ENCODE measurements around the gene RNF224.
A peak's percentile ranks its signal among the peaks of the same experiment; 100 is the strongest.

Gene RNF224

DNA sequence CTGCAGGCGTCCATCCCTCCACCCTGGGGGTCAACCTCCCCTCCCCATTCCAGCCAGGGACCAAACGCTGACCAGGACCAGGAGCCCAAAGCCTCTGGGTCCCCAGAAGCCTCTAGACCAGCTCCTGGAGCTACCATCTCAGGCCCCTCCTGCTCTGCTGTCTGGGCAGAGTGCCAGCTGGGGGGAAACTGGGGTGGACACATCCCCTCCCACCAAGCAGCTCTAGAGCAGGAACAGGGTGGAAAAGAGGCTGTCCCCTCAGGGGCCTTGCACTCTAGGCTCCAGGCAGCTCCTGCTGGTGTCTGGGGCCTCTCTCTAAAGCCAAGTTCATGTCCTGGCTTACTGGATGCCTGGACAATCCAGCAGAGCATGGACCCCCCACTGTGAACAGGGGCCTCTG, 34.4 kb upstream of the RNF224 start:
- Histone ChIP-seq H3K4me3 (ENCODE audit: extremely low read depth, insufficient read depth, low read length, poor library complexity, severe bottlenecking) (no peak overlapping the region), H3K9me3 (ENCODE audit: control insufficient read depth, low read length) (no peaks in the 10 kb centered on the region), H3K27ac (ENCODE audit: low read depth, low read length, severe bottlenecking) (no peak overlapping the region), H3K4me1 (ENCODE audit: control insufficient read depth, insufficient read depth, low read length, poor library complexity, severe bottlenecking) (peaks cover 12% of the 10 kb centered on the region), H3K36me3 (ENCODE audit: control insufficient read depth, insufficient read depth, low read length) (peaks cover 20% of the 10 kb centered on the region)
- WGBS, 2 experiments (ENCODE audit: insufficient coverage in 2 of 2): 90 to 92% methylated on average over 2 of the region's 2 CpGs

GRCh38 chr9:137193771-137194170, 33.5 kb upstream of the RNF224 start:
- Histone ChIP-seq H3K9me3 (ENCODE audit: control insufficient read depth, low read length) (no peaks in the 10 kb centered on the region), H3K4me1 (ENCODE audit: control insufficient read depth, insufficient read depth, low read length, poor library complexity, severe bottlenecking) (peaks cover 14% of the 10 kb centered on the region), H3K4me3 (ENCODE audit: extremely low read depth, insufficient read depth, low read length, poor library complexity, severe bottlenecking) (no peak overlapping the region), H3K27ac (ENCODE audit: low read depth, low read length, severe bottlenecking) (no peak overlapping the region), H3K36me3 (ENCODE audit: control insufficient read depth, insufficient read depth, low read length) (peaks cover 20% of the 10 kb centered on the region)
- WGBS, 2 experiments (ENCODE audit: insufficient coverage in 2 of 2): 97 to 98% methylated on average over 8 to 9 of the region's 14 CpGs

- H3K4me3 ChIP-seq (ENCODE audit: extremely low read depth, insufficient read depth, low read length, poor library complexity, severe bottlenecking): no peak overlapping the region
- WGBS, 2 experiments (ENCODE audit: insufficient coverage in 2 of 2): 85 to 87% methylated on average over 13 to 16 of the region's 16 CpGs
- no peak overlapping the region for H3K27ac ChIP-seq (ENCODE audit: low read depth, low read length, severe bottlenecking)
- peaks cover 20% of the 10 kb centered on the region for H3K36me3 ChIP-seq (ENCODE audit: control insufficient read depth, insufficient read depth, low read length)
- H3K4me1 ChIP-seq (ENCODE audit: control insufficient read depth, insufficient read depth, low read length, poor library complexity, severe bottlenecking): peaks cover 19% of the 10 kb centered on the region
- no peaks in the 10 kb centered on the region for H3K9me3 ChIP-seq (ENCODE audit: control insufficient read depth, low read length)
These were observed 32.9 kb upstream of the RNF224 start for GRCh38 chr9:137194388-137194787.

GRCh38 chr9:137194909-137195308, 32.4 kb upstream of the RNF224 start:
- WGBS, 2 experiments (ENCODE audit: insufficient coverage in 2 of 2): 80 to 96% methylated on average over 6 to 7 of the region's 10 CpGs
- H3K27ac ChIP-seq (ENCODE audit: low read depth, low read length, severe bottlenecking): no peak overlapping the region

GRCh38 chr9:137195525-137196220, 31.6 kb upstream of the RNF224 start:
- WGBS, 2 experiments (ENCODE audit: insufficient coverage in 2 of 2): 93 to 97% methylated on average over 20 to 21 of the region's 21 CpGs
- peaks cover 8% of the 10 kb centered on the region for H3K4me1 ChIP-seq (ENCODE audit: control insufficient read depth, insufficient read depth, low read length, poor library complexity, severe bottlenecking)
- H3K36me3 ChIP-seq (ENCODE audit: control insufficient read depth, insufficient read depth, low read length): peaks cover 13% of the 10 kb centered on the region
- no peaks in the 10 kb centered on the region for H3K9me3 ChIP-seq (ENCODE audit: control insufficient read depth, low read length)
- no peak overlapping the region for H3K27ac ChIP-seq (ENCODE audit: low read depth, low read length, severe bottlenecking)
- H3K4me3 ChIP-seq (ENCODE audit: extremely low read depth, insufficient read depth, low read length, poor library complexity, severe bottlenecking): no peak overlapping the region

More at GRCh38 chr9:137194909-137195308, 32.4 kb upstream of the RNF224 start:
- H3K9me3 ChIP-seq (ENCODE audit: control insufficient read depth, low read length): no peaks in the 10 kb centered on the region
- H3K4me3 ChIP-seq (ENCODE audit: extremely low read depth, insufficient read depth, low read length, poor library complexity, severe bottlenecking): no peak overlapping the region
- H3K36me3 ChIP-seq (ENCODE audit: control insufficient read depth, insufficient read depth, low read length): peaks cover 19% of the 10 kb centered on the region
- H3K4me1 ChIP-seq (ENCODE audit: control insufficient read depth, insufficient read depth, low read length, poor library complexity, severe bottlenecking): peaks cover 14% of the 10 kb centered on the region

DNA sequence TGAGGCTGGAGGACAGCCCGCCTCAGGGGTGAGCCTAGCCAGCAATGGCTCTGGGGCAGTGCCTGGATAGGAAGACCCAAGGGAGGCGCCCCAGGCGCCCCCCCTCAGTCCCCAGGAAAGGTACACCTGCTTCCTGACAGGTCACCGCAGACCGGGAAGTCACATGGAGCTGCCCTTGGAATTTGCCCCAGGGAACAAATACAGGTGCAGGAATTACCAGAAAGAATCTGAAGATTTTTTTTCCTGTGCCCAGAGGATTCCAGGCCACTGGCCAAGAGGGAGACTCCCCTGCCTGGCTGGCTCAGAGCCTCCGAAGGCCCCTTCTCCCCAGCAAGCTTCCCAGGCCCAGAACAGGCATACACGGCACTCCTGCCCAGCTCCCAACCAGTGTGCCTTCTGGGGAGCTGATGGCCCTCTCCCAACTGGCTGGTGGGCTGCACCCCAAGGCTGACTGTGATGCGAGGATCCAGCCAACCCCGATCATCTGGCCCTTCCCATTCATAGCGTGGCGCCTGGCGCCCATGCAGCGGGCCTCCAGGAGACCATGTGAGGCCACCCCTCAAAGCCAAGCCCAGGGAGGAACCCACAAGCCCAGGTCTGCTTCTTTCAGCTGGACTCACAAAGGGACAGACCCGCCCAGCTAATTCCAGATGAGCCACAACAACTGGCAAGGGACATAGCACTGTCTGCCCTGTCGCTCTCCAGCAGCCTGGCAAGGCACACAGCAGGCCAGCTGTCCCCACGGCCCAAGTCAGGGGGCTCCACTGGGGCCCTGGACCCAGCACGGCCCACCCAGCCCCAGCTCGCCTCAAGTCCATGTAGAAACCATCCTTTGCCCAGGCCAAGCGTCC, 29.0 kb upstream of the RNF224 start:
- peaks cover 15% of the 10 kb centered on the region for H3K4me1 ChIP-seq (ENCODE audit: control insufficient read depth, insufficient read depth, low read length, poor library complexity, severe bottlenecking)
- no peak overlapping the region for H3K27ac ChIP-seq (ENCODE audit: low read depth, low read length, severe bottlenecking)
- WGBS, 2 experiments (ENCODE audit: insufficient coverage in 2 of 2): 93 to 94% methylated on average over 16 to 19 of the region's 19 CpGs
- no peaks in the 10 kb centered on the region for H3K36me3 ChIP-seq (ENCODE audit: control insufficient read depth, insufficient read depth, low read length)
- H3K9me3 ChIP-seq (ENCODE audit: control insufficient read depth, low read length): no peaks in the 10 kb centered on the region
- no peak overlapping the region for H3K4me3 ChIP-seq (ENCODE audit: extremely low read depth, insufficient read depth, low read length, poor library complexity, severe bottlenecking)

DNA sequence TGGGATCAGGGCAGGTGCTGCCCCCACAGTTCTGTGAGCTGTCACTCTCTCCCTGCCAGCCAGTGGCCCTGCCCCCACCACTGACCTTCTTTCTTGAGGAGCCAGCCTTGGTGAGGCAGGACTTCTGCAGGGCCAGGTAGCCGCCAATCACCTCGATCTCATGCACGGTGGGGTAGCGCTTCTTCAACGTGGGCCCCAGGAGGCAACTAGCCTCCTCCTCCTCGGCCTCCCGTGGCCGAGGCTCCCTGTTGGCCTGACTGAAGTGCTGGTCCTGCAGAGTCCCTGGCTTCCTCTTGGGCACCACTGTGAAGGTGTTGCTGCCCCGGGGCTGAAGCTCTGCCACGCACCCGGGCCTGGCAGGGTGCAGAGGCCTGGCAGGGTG, 28.4 kb upstream of the RNF224 start:
- Histone ChIP-seq H3K27ac (ENCODE audit: low read depth, low read length, severe bottlenecking) (no peak overlapping the region), H3K4me3 (ENCODE audit: extremely low read depth, insufficient read depth, low read length, poor library complexity, severe bottlenecking) (peak overlapping the region; percentile 46), H3K36me3 (ENCODE audit: control insufficient read depth, insufficient read depth, low read length) (peaks cover 2% of the 10 kb centered on the region), H3K9me3 (ENCODE audit: control insufficient read depth, low read length) (no peaks in the 10 kb centered on the region), H3K4me1 (ENCODE audit: control insufficient read depth, insufficient read depth, low read length, poor library complexity, severe bottlenecking) (peaks cover 15% of the 10 kb centered on the region)
- 76 to 84% methylated on average over 8 to 11 of the region's 11 CpGs for WGBS, 2 experiments (ENCODE audit: insufficient coverage in 2 of 2)

GRCh38 chr9:137199411-137200121, 27.7 kb upstream of the RNF224 start:
- Histone ChIP-seq H3K9me3 (ENCODE audit: control insufficient read depth, low read length) (no peaks in the 10 kb centered on the region), H3K4me3 (ENCODE audit: extremely low read depth, insufficient read depth, low read length, poor library complexity, severe bottlenecking) (peak overlapping the region; percentile 46), H3K4me1 (ENCODE audit: control insufficient read depth, insufficient read depth, low read length, poor library complexity, severe bottlenecking) (peaks cover 20% of the 10 kb centered on the region), H3K36me3 (ENCODE audit: control insufficient read depth, insufficient read depth, low read length) (peaks cover 7% of the 10 kb centered on the region), H3K27ac (ENCODE audit: low read depth, low read length, severe bottlenecking) (no peak overlapping the region)
- 23 to 30% methylated on average over 25 to 29 of the region's 51 CpGs for WGBS, 2 experiments (ENCODE audit: insufficient coverage in 2 of 2)

DNA sequence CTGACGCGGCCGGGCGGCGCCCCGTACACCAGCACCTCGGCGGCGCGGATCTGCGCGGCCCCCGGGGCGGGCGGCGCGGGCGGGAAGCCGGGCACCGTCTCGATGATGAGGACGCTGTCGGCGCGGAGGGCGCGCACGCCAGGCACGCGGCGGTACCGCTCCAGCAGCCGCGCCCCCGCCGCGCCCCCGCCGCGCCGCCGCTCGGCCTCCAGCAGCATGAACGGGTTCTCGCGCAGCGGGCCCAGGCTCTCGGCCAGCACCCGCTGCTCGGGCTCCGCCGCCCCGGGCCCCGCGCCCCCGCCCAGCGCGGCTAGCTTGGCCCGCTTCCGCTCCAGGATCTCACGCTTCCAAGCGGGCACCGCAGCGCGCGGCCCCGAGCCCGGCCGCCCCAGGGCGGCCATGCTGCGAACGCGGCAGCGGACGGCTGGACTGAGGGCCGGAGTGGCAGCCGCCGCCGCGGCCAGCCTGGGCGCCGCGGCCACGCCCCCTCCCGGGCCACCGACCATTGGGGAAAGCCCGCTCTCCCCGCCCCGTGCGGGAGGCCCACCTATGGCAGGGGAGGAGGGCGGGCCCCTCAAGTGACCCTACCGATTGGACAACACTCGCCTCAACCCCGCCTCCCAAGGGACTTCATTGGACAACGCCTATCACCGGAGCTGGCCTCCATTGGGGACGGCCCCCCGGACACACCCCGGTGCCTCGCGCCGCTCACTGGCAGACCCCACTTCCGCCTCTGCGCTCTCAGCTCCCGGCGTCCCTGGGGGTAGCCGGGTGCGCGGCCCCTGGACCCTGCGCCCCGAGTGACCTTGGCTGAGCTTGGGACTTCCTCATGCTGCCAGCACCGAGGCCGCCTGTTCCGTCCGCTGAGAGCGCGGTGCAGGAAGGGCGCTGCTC, 26.7 kb upstream of the RNF224 start, which contains the start of gene TPRN:
TPRN (minus strand) TSS at position 431 of the 894 bp plus-strand sequence; CDS start at position 401, 30 bp downstream.
- H3K4me3 ChIP-seq (ENCODE audit: extremely low read depth, insufficient read depth, low read length, poor library complexity, severe bottlenecking): peak within 1 kb of the TSS; percentile 53
- H3K4me1 ChIP-seq (ENCODE audit: control insufficient read depth, insufficient read depth, low read length, poor library complexity, severe bottlenecking): peaks cover 22% of the 10 kb centered on the region
- whole genome bisulfite sequencing, 2 experiments (ENCODE audit: insufficient coverage in 2 of 2): 0% methylated on average over 98 to 102 of the region's 118 CpGs
- no peaks in the 10 kb centered on the region for H3K9me3 ChIP-seq (ENCODE audit: control insufficient read depth, low read length)
- H3K27ac ChIP-seq (ENCODE audit: low read depth, low read length, severe bottlenecking): peak within 1 kb of the TSS; percentile 23
- H3K36me3 ChIP-seq (ENCODE audit: control insufficient read depth, insufficient read depth, low read length): peaks cover 7% of the 10 kb centered on the region
